ENCODE data around the gene NXPH1.

NXPH1 gene

GRCh38 chr7:8582728-8583127 lies 149.3 kb downstream of the NXPH1 start:
- no peak for TF ChIP-seq CTCF (IDR thresholded peaks at IDR 0.05)
- Histone ChIP-seq H3K4me3 (ENCODE audit: low read depth in 1 of 2, low read length in 1 of 2) (no peak overlapping the region), H3K9me3 (no peaks in the 10 kb centered on the region), H3K27me3 (no peaks in the 10 kb centered on the region), H3K4me1 (ENCODE audit: control insufficient read depth in 1 of 2, insufficient read depth in 1 of 2, low read depth in 1 of 2, low read length in 1 of 2) (no peaks in the 10 kb centered on the region), H3K36me3 (no peaks in the 10 kb centered on the region), H3K27ac (no peak overlapping the region)

GRCh38 chr7:8585591-8585990 lies 152.2 kb downstream of the NXPH1 start:
- no peak overlapping the region for H3K4me3 ChIP-seq (ENCODE audit: low read depth in 1 of 2, low read length in 1 of 2)
- no peak overlapping the region for H3K27ac ChIP-seq
- no peaks in the 10 kb centered on the region for H3K36me3 ChIP-seq
- no peaks in the 10 kb centered on the region for H3K27me3 ChIP-seq
- no peak for TF ChIP-seq CTCF (IDR thresholded peaks at IDR 0.05)
- no peaks in the 10 kb centered on the region for H3K9me3 ChIP-seq
- no peaks in the 10 kb centered on the region for H3K4me1 ChIP-seq (ENCODE audit: control insufficient read depth in 1 of 2, insufficient read depth in 1 of 2, low read depth in 1 of 2, low read length in 1 of 2)

- Histone ChIP-seq H3K27me3 (no peaks in the 10 kb centered on the region), H3K9me3 (no peaks in the 10 kb centered on the region)
- TF ChIP-seq CTCF (IDR thresholded peaks at IDR 0.05) = no peak
Measured at GRCh38 chr7:8590225-8590624, 156.8 kb downstream of the NXPH1 start.

GRCh38 chr7:8590791-8591190 lies 157.4 kb downstream of the NXPH1 start:
- Histone ChIP-seq H3K27me3 (no peaks in the 10 kb centered on the region), H3K4me1 (ENCODE audit: control insufficient read depth in 1 of 2, insufficient read depth in 1 of 2, low read depth in 1 of 2, low read length in 1 of 2) (no peaks in the 10 kb centered on the region), H3K36me3 (no peaks in the 10 kb centered on the region), H3K9me3 (no peaks in the 10 kb centered on the region), H3K4me3 (ENCODE audit: low read depth in 1 of 2, low read length in 1 of 2) (no peak overlapping the region), H3K27ac (no peak overlapping the region)
- TF ChIP-seq CTCF (IDR thresholded peaks at IDR 0.05) = no peak

More at GRCh38 chr7:8590225-8590624, 156.8 kb downstream of the NXPH1 start:
- Histone ChIP-seq H3K4me3 (ENCODE audit: low read depth in 1 of 2, low read length in 1 of 2) (no peak overlapping the region), H3K36me3 (no peaks in the 10 kb centered on the region), H3K27ac (no peak overlapping the region), H3K4me1 (ENCODE audit: control insufficient read depth in 1 of 2, insufficient read depth in 1 of 2, low read depth in 1 of 2, low read length in 1 of 2) (no peaks in the 10 kb centered on the region)

GRCh38 chr7:8591289-8591688 lies 157.9 kb downstream of the NXPH1 start:
- Histone ChIP-seq H3K27ac (no peak overlapping the region), H3K36me3 (no peaks in the 10 kb centered on the region), H3K4me3 (ENCODE audit: low read depth in 1 of 2, low read length in 1 of 2) (no peak overlapping the region), H3K9me3 (no peaks in the 10 kb centered on the region), H3K4me1 (ENCODE audit: control insufficient read depth in 1 of 2, insufficient read depth in 1 of 2, low read depth in 1 of 2, low read length in 1 of 2) (no peaks in the 10 kb centered on the region), H3K27me3 (no peaks in the 10 kb centered on the region)
- no peak for TF ChIP-seq CTCF (IDR thresholded peaks at IDR 0.05)

- no peak overlapping the region for H3K4me3 ChIP-seq (ENCODE audit: low read depth in 1 of 2, low read length in 1 of 2)
- no peak for TF ChIP-seq CTCF (IDR thresholded peaks at IDR 0.05)
Measured at GRCh38 chr7:8592167-8592566, 158.8 kb downstream of the NXPH1 start.

More at GRCh38 chr7:8592167-8592566, 158.8 kb downstream of the NXPH1 start:
- Histone ChIP-seq H3K27ac (no peak overlapping the region), H3K9me3 (no peaks in the 10 kb centered on the region), H3K36me3 (no peaks in the 10 kb centered on the region), H3K4me1 (ENCODE audit: control insufficient read depth in 1 of 2, insufficient read depth in 1 of 2, low read depth in 1 of 2, low read length in 1 of 2) (no peaks in the 10 kb centered on the region), H3K27me3 (no peaks in the 10 kb centered on the region)

Data from neutrophil (primary cell).